ENCODE data around the gene MRPS14. TPM values are rescaled to one million over a fixed set of nuclear protein-coding genes. Genes with fewer than 3 reads are reported as not detected.

Gene MRPS14
- total and polyA plus RNA-seq, 2 donors (not counting 1 experiment from before 2014, with no cell fraction given), result 9.1 to 29.4 TPM

DNA sequence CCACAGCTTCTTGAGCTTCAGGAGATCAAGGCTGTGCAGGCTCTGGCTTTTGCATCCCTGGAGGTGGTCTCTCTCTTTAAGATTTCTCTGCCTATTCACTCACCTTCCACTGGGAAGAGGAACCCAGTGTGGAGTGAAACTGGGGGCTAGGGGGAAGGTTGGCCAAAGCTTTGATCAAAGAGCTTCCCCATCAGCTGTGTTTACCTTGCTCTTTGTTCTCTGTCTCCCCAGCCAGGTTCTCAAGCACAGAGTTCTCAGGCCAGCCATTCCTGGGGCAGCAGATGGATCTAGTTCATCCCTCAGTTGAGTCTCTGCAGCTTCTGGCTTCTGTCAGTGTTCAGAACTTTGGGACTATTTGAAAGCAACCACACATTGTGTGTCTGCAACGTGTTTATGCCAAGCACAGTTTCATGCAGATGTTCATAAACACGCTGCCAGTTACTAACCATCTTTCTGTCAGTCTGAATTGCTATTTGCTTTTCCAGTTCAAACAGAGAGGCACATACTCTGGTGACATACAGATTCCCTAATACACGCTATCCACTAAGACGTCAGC lies 17.2 kb upstream of the MRPS14 start:
- no peak overlapping the region for H3K27ac Mint-ChIP-seq
- no peaks in the 10 kb centered on the region for H3K4me1 Mint-ChIP-seq
- 90% methylated on average over 2 of the region's 4 CpGs for WGBS (ENCODE audit: insufficient coverage)
- Histone ChIP-seq H3K27ac (ENCODE audit: low read length in 2 of 2) (no peak overlapping the region), H2AFZ (ENCODE audit: insufficient read depth, low read depth, low read length, poor library complexity, severe bottlenecking) (no peak overlapping the region), H4K20me1 (ENCODE audit: control insufficient read depth, insufficient read depth, low read length, poor library complexity, severe bottlenecking) (no peaks in the 10 kb centered on the region), H3K79me2 (ENCODE audit: control insufficient read depth, insufficient read depth, low read length) (no peaks in the 10 kb centered on the region), H3K4me2 (replicated peaks; ENCODE audit: low read depth, low read length, poor library complexity, severe bottlenecking) (no peak overlapping the region), H3K9me3 (ENCODE audit: control extremely low read depth in 1 of 3, control insufficient read depth in 2 of 3, insufficient read depth in 1 of 3, low read length in 2 of 3) (no peaks in the 10 kb centered on the region), H3K27me3 (replicated peaks in 1 of 4; ENCODE audit: control extremely low read depth in 1 of 4, control insufficient read depth in 3 of 4, insufficient read depth in 4 of 4, low read length in 3 of 4) (no peaks in the 10 kb centered on the region), H3K36me3 (replicated peaks in 1 of 2; ENCODE audit: control extremely low read depth in 1 of 2, control insufficient read depth in 1 of 2, extremely low read depth in 1 of 2, insufficient read depth in 2 of 2, low read length in 1 of 2) (no peaks in the 10 kb centered on the region), H3K9ac (ENCODE audit: low read length) (no peak overlapping the region), H3K4me3 (ENCODE audit: control extremely low read depth in 1 of 5, extremely low read depth in 1 of 5, insufficient read depth in 1 of 5, low read depth in 2 of 5, low read length in 4 of 5) (no peak overlapping the region), H3K4me1 (ENCODE audit: control insufficient read depth in 2 of 2, insufficient read depth in 2 of 2, low read length in 2 of 2) (no peaks in the 10 kb centered on the region)
- ATAC-seq (ENCODE audit: low read depth) (no peak), DNase-seq (no peak)
- no peaks in the 10 kb centered on the region for H3K9me3 Mint-ChIP-seq (ENCODE audit: insufficient read depth)
- TF ChIP-seq, protein P1, sequence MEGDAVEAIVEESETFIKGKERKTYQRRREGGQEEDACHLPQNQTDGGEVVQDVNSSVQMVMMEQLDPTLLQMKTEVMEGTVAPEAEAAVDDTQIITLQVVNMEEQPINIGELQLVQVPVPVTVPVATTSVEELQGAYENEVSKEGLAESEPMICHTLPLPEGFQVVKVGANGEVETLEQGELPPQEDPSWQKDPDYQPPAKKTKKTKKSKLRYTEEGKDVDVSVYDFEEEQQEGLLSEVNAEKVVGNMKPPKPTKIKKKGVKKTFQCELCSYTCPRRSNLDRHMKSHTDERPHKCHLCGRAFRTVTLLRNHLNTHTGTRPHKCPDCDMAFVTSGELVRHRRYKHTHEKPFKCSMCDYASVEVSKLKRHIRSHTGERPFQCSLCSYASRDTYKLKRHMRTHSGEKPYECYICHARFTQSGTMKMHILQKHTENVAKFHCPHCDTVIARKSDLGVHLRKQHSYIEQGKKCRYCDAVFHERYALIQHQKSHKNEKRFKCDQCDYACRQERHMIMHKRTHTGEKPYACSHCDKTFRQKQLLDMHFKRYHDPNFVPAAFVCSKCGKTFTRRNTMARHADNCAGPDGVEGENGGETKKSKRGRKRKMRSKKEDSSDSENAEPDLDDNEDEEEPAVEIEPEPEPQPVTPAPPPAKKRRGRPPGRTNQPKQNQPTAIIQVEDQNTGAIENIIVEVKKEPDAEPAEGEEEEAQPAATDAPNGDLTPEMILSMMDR (IDR thresholded peaks at IDR 0.05), result no peak
- TF ChIP-seq EZH2 (IDR thresholded peaks at IDR 0.05; ENCODE audit: borderline replicate concordance, insufficient read depth, low read depth, low read length, poor library complexity, severe bottlenecking), result no peak
- CTCF ChIA-PET, result interaction anchor here (1.0 to 1.1 kb wide), 2 partner anchors 9 to 11 kb away, joined by 3 to 5 read pairs; no protein-coding TSS in a partner anchor
- peaks cover 27% of the 10 kb centered on the region for H3K27me3 Mint-ChIP-seq
- no peak overlapping the region for H3K4me3 Mint-ChIP-seq
- intact Hi-C loops (cut with micrococcal nuclease), result no loop called here
- POLR2A ChIA-PET, result no interaction called here

DNA sequence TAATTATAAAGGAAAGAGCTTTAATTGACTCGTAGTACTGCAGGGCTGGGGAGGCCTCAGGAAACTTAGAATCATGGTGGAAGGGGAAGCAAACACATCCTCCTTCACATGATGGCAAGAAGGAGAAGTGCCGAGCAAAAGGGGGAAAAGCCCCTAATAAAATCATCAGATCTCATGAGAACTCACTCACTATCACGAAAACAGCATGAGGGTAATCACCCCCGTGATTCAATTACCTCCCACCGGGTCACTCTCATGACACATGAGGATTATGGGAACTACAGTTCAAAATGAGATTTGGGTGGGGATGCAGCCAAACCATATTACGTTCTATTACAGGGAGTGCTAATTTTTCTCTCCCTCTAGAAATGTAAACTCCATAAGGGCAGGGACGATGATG lies 14.2 kb upstream of the MRPS14 start:
- Histone ChIP-seq H3K36me3 (replicated peaks in 1 of 2; ENCODE audit: control extremely low read depth in 1 of 2, control insufficient read depth in 1 of 2, extremely low read depth in 1 of 2, insufficient read depth in 2 of 2, low read length in 1 of 2) (no peaks in the 10 kb centered on the region), H3K27ac (ENCODE audit: low read length in 2 of 2) (no peak overlapping the region), H3K79me2 (ENCODE audit: control insufficient read depth, insufficient read depth, low read length) (no peaks in the 10 kb centered on the region), H4K20me1 (ENCODE audit: control insufficient read depth, insufficient read depth, low read length, poor library complexity, severe bottlenecking) (no peaks in the 10 kb centered on the region), H2AFZ (ENCODE audit: insufficient read depth, low read depth, low read length, poor library complexity, severe bottlenecking) (no peak overlapping the region), H3K4me3 (ENCODE audit: control extremely low read depth in 1 of 5, extremely low read depth in 1 of 5, insufficient read depth in 1 of 5, low read depth in 2 of 5, low read length in 4 of 5) (no peak overlapping the region), H3K27me3 (replicated peaks in 1 of 4; ENCODE audit: control extremely low read depth in 1 of 4, control insufficient read depth in 3 of 4, insufficient read depth in 4 of 4, low read length in 3 of 4) (no peaks in the 10 kb centered on the region), H3K9me3 (ENCODE audit: control extremely low read depth in 1 of 3, control insufficient read depth in 2 of 3, insufficient read depth in 1 of 3, low read length in 2 of 3) (no peaks in the 10 kb centered on the region), H3K4me2 (replicated peaks; ENCODE audit: low read depth, low read length, poor library complexity, severe bottlenecking) (no peak overlapping the region), H3K4me1 (ENCODE audit: control insufficient read depth in 2 of 2, insufficient read depth in 2 of 2, low read length in 2 of 2) (no peaks in the 10 kb centered on the region), H3K9ac (ENCODE audit: low read length) (no peak overlapping the region)
- DNase-seq (no peak), ATAC-seq (ENCODE audit: low read depth) (no peak)
- WGBS (ENCODE audit: insufficient coverage), result no CpG with 5 or more reads among the region's 7 CpGs
- H3K9me3 Mint-ChIP-seq (ENCODE audit: insufficient read depth), result no peaks in the 10 kb centered on the region
- intact Hi-C loops (cut with micrococcal nuclease), result no loop called here
- H3K27ac Mint-ChIP-seq, result no peak overlapping the region
- POLR2A ChIA-PET, result no interaction called here
- CTCF ChIA-PET, result interaction anchor here (1.4 kb wide), 1 partner anchor 87 kb away, joined by 3 read pairs; no protein-coding TSS in a partner anchor
- peaks cover 23% of the 10 kb centered on the region for H3K27me3 Mint-ChIP-seq
- TF ChIP-seq, protein P1 (IDR thresholded peaks at IDR 0.05), result no peak
- TF ChIP-seq EZH2 (IDR thresholded peaks at IDR 0.05; ENCODE audit: borderline replicate concordance, insufficient read depth, low read depth, low read length, poor library complexity, severe bottlenecking), result no peak
- H3K4me1 Mint-ChIP-seq, result no peaks in the 10 kb centered on the region
- no peak overlapping the region for H3K4me3 Mint-ChIP-seq

All from B cell (primary cell).